Gastroesophageal sphincter (tissue), 3 donors: ENCODE measurements around the gene BCL2L11.

Experiments
- EP300 ChIP-seq: sonication (generic); formaldehyde crosslinking; IDR thresholded peaks from one replicate; pipeline ENCODE4 v1.6.1; 2017; ENCODE audit warnings: antibody characterized with exemption, mild to moderate bottlenecking
- POLR2A ChIP-seq, 2 donors: fragments of 450-650 bp; IDR thresholded peaks; one replicate each; pipeline ENCODE4 v1.6.1; 2017; ENCODE audit warnings: antibody characterized with exemption in 2 of 2, mild to moderate bottlenecking in 2 of 2, moderate library complexity in 1 of 2
- POLR2AphosphoS5 ChIP-seq: sonication (generic); formaldehyde crosslinking; IDR thresholded peaks from one replicate; pipeline ENCODE4 v1.6.1; 2017; ENCODE audit warnings: antibody characterized with exemption
- TF ChIP-seq, protein P1 (sequence below), 4 experiments: fragments of 200-600 bp in 2 of 4; fragments of 450-650 bp in 2 of 4; sonication (generic) in 1 of 4; IDR thresholded peaks; one replicate each; pipeline ENCODE4 v1.5.1; 2017 to 2019; ENCODE audit warnings: antibody characterized with exemption in 4 of 4, mild to moderate bottlenecking in 2 of 4, moderate library complexity in 2 of 4

DNA sequence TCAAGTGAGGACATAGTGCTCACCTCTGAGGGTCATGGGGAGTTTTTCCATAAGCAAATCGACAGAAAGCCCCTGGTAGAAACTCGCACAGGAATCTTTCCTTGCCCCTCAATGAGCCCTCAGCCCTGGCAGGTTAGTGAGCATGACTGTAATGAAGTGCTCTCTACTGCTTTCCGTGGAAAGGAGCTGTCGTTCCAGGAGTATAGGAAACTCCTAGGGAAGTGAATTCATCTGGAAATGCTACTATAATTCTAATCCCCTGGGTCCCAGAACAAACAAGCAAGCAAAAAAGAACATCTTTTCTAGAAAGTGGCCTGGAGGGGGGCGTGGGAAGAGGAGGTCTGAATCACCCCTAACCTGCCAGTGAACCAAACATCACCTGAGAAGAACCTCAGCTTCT, 18.1 kb downstream of the BCL2L11 start:
- TF ChIP-seq, protein P1, sequence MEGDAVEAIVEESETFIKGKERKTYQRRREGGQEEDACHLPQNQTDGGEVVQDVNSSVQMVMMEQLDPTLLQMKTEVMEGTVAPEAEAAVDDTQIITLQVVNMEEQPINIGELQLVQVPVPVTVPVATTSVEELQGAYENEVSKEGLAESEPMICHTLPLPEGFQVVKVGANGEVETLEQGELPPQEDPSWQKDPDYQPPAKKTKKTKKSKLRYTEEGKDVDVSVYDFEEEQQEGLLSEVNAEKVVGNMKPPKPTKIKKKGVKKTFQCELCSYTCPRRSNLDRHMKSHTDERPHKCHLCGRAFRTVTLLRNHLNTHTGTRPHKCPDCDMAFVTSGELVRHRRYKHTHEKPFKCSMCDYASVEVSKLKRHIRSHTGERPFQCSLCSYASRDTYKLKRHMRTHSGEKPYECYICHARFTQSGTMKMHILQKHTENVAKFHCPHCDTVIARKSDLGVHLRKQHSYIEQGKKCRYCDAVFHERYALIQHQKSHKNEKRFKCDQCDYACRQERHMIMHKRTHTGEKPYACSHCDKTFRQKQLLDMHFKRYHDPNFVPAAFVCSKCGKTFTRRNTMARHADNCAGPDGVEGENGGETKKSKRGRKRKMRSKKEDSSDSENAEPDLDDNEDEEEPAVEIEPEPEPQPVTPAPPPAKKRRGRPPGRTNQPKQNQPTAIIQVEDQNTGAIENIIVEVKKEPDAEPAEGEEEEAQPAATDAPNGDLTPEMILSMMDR (IDR thresholded peaks at IDR 0.05): no peak
- no peak for TF ChIP-seq POLR2A (IDR thresholded peaks at IDR 0.05)
- TF ChIP-seq EP300: no peak
- no peak for TF ChIP-seq POLR2AphosphoS5
